Measurements from ENCODE around the gene OR2H2. TPM values are rescaled to one million over a fixed set of nuclear protein-coding genes. Genes with fewer than 3 reads are reported as not detected.

The OR2H2 gene
- total and polyA plus RNA-seq, 2 of the 13 experiments (the other 11 are each of a cell fraction or from before 2014, with no cell fraction given) = not detected

DNA sequence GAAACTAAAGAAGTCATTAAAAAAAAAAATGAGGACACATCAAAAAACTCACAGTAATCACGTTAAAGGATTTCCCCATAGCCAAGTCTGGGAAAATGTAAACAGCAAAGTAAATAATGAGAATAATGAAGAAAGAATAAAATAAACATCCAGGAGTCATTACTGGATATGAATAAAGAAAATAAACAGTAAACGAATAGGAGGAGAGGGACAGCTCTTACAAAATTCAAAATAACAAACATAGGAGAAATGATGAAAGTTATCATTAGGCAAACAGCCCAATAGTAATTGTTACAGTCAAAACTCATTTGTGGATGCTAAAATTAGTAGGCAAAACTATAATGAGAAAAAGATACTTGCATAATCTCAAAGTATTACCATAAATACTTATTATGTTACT, 17.4 kb upstream of the OR2H2 start:
- H3K79me2 ChIP-seq (ENCODE audit: insufficient read depth, low read length) = no peaks in the 10 kb centered on the region
- BruUV-seq (replicated peaks) = no TSS peak
- no peaks in the 10 kb centered on the region for H3K4me1 ChIP-seq (ENCODE audit: insufficient read depth, low read length)
- no peaks in the 10 kb centered on the region for H3K36me3 ChIP-seq (replicated peaks in 1 of 2; ENCODE audit: control insufficient read depth in 1 of 2, insufficient read depth in 2 of 2, low read length in 2 of 2)
- DNase-seq (ENCODE audit: low spot score) = no peak
- ChIA-PET CTCF (ENCODE audit: low intra/inter-chr PET ratio, low total read pairs) (no interaction called here), POLR2A (no interaction called here)
- no peak overlapping the region for H3K4me2 ChIP-seq (ENCODE audit: low read depth, low read length)
- H3K27ac ChIP-seq (ENCODE audit: extremely low read length, insufficient read depth, low read length) = no peak overlapping the region
- H3K27me3 ChIP-seq (ENCODE audit: control insufficient read depth in 1 of 2, insufficient read depth in 2 of 2, low read length in 2 of 2) = no peaks in the 10 kb centered on the region
- intact Hi-C loops (cut with micrococcal nuclease; ENCODE audit: unreplicated experiment) = no loop called here
- H3K4me3 ChIP-seq (replicated peaks in 1 of 3; ENCODE audit: insufficient read depth in 1 of 3, low read depth in 2 of 3, low read length in 3 of 3) = no peak overlapping the region
- no peak for FAIRE-seq
- no peak for ATAC-seq
- 0% methylated on average over 2 of the region's 2 CpGs for WGBS (ENCODE audit: low lambda C conversion rate)
- H3K9ac ChIP-seq (ENCODE audit: insufficient read depth, low read depth, low read length) = no peak overlapping the region
- no peaks in the 10 kb centered on the region for H3K9me3 ChIP-seq (ENCODE audit: low read length)
- in situ Hi-C loops (cut with HindIII; ENCODE audit: extremely low pct_ligation_motif_present, low pct_unique_long_range_greater_than_20kb) = no loop called here
- TF ChIP-seq SMYD3 (CRISPR knock-in tag; IDR thresholded peaks at IDR 0.05) (no peak), MED8 (CRISPR knock-in tag; IDR thresholded peaks at IDR 0.05; ENCODE audit: insufficient replicate concordance) (no peak), KDM4B (CRISPR knock-in tag; IDR thresholded peaks at IDR 0.05) (no peak), CC2D1A (CRISPR knock-in tag; IDR thresholded peaks at IDR 0.05) (no peak), POGZ (CRISPR knock-in tag; IDR thresholded peaks at IDR 0.05) (no peak), ZMYM2 (CRISPR knock-in tag; IDR thresholded peaks at IDR 0.05) (no peak), ZFP36L2 (CRISPR knock-in tag; IDR thresholded peaks at IDR 0.05) (no peak), ZNF605 (CRISPR knock-in tag; IDR thresholded peaks at IDR 0.05) (no peak), GFI1 (CRISPR knock-in tag; IDR thresholded peaks at IDR 0.05; ENCODE audit: borderline replicate concordance) (no peak), GRHL1 (CRISPR knock-in tag; conservative IDR thresholded peaks at IDR 0.05) (no peak), SMARCE1 (IDR thresholded peaks at IDR 0.05; ENCODE audit: borderline replicate concordance) (no peak), ZSCAN22 (CRISPR knock-in tag; IDR thresholded peaks at IDR 0.05) (no peak), ZNF207 (IDR thresholded peaks at IDR 0.05; ENCODE audit: borderline replicate concordance) (no peak), ZNF720 (CRISPR knock-in tag; IDR thresholded peaks at IDR 0.05) (no peak), ZNF20 (CRISPR knock-in tag; IDR thresholded peaks at IDR 0.05) (no peak), FOXP1 (IDR thresholded peaks at IDR 0.05) (no peak), FOXP1 (CRISPR knock-in tag; IDR thresholded peaks at IDR 0.05) (no peak), ARID2 (CRISPR knock-in tag; IDR thresholded peaks at IDR 0.05; ENCODE audit: borderline replicate concordance) (no peak), HNF1A (IDR thresholded peaks at IDR 0.05; ENCODE audit: low read depth) (no peak), HNF1A (CRISPR knock-in tag; IDR thresholded peaks at IDR 0.05; ENCODE audit: borderline replicate concordance) (no peak)
- TF ChIP-seq, protein P1, sequence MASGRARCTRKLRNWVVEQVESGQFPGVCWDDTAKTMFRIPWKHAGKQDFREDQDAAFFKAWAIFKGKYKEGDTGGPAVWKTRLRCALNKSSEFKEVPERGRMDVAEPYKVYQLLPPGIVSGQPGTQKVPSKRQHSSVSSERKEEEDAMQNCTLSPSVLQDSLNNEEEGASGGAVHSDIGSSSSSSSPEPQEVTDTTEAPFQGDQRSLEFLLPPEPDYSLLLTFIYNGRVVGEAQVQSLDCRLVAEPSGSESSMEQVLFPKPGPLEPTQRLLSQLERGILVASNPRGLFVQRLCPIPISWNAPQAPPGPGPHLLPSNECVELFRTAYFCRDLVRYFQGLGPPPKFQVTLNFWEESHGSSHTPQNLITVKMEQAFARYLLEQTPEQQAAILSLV (CRISPR knock-in tag; IDR thresholded peaks at IDR 0.05; ENCODE audit: borderline replicate concordance) = no peak
- H4K20me1 ChIP-seq (ENCODE audit: insufficient read depth, low read length) = no peaks in the 10 kb centered on the region
- H2AFZ ChIP-seq (ENCODE audit: low read length) = no peak overlapping the region

Measured in HepG2 (cell line).